ENCODE data around the gene CUL3.

DNA sequence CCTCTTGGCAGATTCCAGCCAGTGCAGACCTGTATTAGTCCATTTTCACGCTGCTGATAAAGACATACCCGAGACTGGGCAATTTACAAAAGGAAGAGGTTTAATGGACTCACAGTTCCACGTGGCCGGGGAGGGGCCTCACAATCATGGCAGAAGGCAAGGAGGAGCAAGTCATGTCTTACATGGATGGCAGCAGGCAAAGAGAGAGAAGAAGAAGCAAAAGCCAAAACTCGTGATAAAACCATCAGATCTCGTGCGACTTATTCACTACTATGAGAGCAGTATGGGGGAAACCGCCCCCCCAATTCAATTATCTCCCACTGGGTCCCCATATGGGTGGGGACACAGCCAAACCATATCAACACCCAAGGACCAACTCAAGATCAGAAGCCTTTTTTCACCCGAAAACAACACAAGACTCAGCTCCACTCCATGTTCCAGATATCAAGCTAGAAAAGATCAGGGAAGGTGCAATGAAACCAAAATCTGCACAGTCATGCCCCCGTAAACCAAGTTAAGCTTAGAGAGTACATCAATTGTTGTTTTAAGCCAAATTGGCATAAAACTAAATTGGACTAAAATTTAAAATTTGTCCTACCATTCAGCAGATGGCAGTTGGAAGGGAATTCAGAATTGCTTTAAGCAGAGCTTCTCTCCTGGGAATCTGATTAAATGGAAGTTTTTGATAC, 127.6 kb downstream of the CUL3 start:
- TF ChIP-seq EZH2phosphoT487 (conservative IDR thresholded peaks at IDR 0.05; ENCODE audit: low read length) = no peak
- TF ChIP-seq, protein P1, sequence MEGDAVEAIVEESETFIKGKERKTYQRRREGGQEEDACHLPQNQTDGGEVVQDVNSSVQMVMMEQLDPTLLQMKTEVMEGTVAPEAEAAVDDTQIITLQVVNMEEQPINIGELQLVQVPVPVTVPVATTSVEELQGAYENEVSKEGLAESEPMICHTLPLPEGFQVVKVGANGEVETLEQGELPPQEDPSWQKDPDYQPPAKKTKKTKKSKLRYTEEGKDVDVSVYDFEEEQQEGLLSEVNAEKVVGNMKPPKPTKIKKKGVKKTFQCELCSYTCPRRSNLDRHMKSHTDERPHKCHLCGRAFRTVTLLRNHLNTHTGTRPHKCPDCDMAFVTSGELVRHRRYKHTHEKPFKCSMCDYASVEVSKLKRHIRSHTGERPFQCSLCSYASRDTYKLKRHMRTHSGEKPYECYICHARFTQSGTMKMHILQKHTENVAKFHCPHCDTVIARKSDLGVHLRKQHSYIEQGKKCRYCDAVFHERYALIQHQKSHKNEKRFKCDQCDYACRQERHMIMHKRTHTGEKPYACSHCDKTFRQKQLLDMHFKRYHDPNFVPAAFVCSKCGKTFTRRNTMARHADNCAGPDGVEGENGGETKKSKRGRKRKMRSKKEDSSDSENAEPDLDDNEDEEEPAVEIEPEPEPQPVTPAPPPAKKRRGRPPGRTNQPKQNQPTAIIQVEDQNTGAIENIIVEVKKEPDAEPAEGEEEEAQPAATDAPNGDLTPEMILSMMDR (IDR thresholded peaks at IDR 0.05; ENCODE audit: insufficient read depth, low read length, poor library complexity, severe bottlenecking) = no peak
